Endothelial cell (in vitro differentiated cells): ENCODE data around the gene KDM4B. TPM values are rescaled to one million over a fixed set of nuclear protein-coding genes. Genes with fewer than 3 reads are reported as not detected.

ENCODE experiments used
- DNase-seq: peaks from one replicate; pipeline ENCODE4 v3.0.0; 2021; ENCODE audit warnings: low spot score
- H3K27ac Mint-ChIP-seq: one replicate; pipeline ENCODE4 v1.8.0; 2021; ENCODE audit warnings: mixed read lengths, inconsistent platforms; ENCODE audit not compliant: unreplicated experiment
- H3K27me3 Mint-ChIP-seq: one replicate; pipeline ENCODE4 v1.8.0; 2021; ENCODE audit warnings: mild to moderate bottlenecking, moderate library complexity, mixed read lengths, inconsistent platforms; ENCODE audit not compliant: unreplicated experiment
- H3K36me3 Mint-ChIP-seq: one replicate; pipeline ENCODE4 v1.8.0; 2021; ENCODE audit warnings: mild to moderate bottlenecking, low read depth, mixed read lengths, inconsistent platforms; ENCODE audit not compliant: unreplicated experiment
- H3K4me1 Mint-ChIP-seq: one replicate; pipeline ENCODE4 v1.8.0; 2021; ENCODE audit warnings: mild to moderate bottlenecking, mixed read lengths, inconsistent platforms; ENCODE audit not compliant: unreplicated experiment
- H3K4me3 Mint-ChIP-seq: one replicate; pipeline ENCODE4 v1.8.0; 2021; ENCODE audit warnings: mild to moderate bottlenecking, mixed read lengths, inconsistent platforms; ENCODE audit not compliant: unreplicated experiment
- H3K9me3 Mint-ChIP-seq: one replicate; pipeline ENCODE4 v1.8.0; 2021; ENCODE audit warnings: mixed read lengths, inconsistent platforms; ENCODE audit not compliant: unreplicated experiment
- total RNA-seq: library from RNA; stranded (reverse); fragmentation: NEBNext Ultra II Directional; extraction: Animal tissue kit (Norgen Biotek cat#: 25700); gene quantifications from one replicate; pipeline ENCODE4 v1.2.1, GENCODE V29; 2021; ENCODE audit not compliant: unreplicated experiment
- TF ChIP-seq, protein P1 (sequence below): fragments of 200-600 bp; sonication (generic); IDR thresholded peaks from one replicate; pipeline ENCODE4 v1.5.0; 2021; ENCODE audit warnings: antibody characterized with exemption; ENCODE audit not compliant: unreplicated experiment

KDM4B gene
- total RNA-seq, 1 donor from 2014 or later: 42.4 TPM

DNA sequence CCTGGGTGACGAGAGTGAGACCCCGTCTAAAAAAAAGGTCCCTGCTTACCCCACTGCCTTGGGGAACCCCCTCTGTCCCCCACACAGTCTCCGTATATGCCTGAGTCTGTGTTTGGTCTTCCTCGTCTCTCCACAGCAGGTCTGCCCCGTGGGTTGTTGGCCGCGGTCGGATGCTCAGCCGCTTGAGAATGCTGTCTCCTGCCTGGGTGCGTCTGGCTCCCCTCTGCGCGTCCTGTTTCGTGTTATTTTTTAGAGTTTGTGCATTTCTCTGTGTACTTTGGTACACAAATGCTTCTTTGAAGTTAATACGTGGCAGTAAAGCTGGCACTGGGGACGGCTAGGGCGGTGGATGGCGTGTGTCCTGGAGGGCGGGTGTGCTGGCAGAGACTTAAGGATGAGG, 34.9 kb downstream of the KDM4B start:
- no peak for DNase-seq
- H3K27me3 Mint-ChIP-seq: peaks cover 6% of the 10 kb centered on the region
- H3K36me3 Mint-ChIP-seq: peaks cover 12% of the 10 kb centered on the region
- no peak overlapping the region for H3K27ac Mint-ChIP-seq
- TF ChIP-seq, protein P1, sequence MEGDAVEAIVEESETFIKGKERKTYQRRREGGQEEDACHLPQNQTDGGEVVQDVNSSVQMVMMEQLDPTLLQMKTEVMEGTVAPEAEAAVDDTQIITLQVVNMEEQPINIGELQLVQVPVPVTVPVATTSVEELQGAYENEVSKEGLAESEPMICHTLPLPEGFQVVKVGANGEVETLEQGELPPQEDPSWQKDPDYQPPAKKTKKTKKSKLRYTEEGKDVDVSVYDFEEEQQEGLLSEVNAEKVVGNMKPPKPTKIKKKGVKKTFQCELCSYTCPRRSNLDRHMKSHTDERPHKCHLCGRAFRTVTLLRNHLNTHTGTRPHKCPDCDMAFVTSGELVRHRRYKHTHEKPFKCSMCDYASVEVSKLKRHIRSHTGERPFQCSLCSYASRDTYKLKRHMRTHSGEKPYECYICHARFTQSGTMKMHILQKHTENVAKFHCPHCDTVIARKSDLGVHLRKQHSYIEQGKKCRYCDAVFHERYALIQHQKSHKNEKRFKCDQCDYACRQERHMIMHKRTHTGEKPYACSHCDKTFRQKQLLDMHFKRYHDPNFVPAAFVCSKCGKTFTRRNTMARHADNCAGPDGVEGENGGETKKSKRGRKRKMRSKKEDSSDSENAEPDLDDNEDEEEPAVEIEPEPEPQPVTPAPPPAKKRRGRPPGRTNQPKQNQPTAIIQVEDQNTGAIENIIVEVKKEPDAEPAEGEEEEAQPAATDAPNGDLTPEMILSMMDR: no peak
- H3K4me1 Mint-ChIP-seq: peaks cover 2% of the 10 kb centered on the region
- H3K4me3 Mint-ChIP-seq: no peak overlapping the region
- no peaks in the 10 kb centered on the region for H3K9me3 Mint-ChIP-seq

- peaks cover 6% of the 10 kb centered on the region for H3K27me3 Mint-ChIP-seq
- no peak overlapping the region for H3K4me3 Mint-ChIP-seq
- H3K9me3 Mint-ChIP-seq: no peaks in the 10 kb centered on the region
- no peak for DNase-seq
- H3K4me1 Mint-ChIP-seq: peaks cover 2% of the 10 kb centered on the region
- H3K36me3 Mint-ChIP-seq: peaks cover 12% of the 10 kb centered on the region
- TF ChIP-seq, protein P1: no peak
- no peak overlapping the region for H3K27ac Mint-ChIP-seq
These were observed 36.2 kb downstream of the KDM4B start for GRCh38 chr19:5005096-5005495.

GRCh38 chr19:5006201-5006600, 37.3 kb downstream of the KDM4B start:
- Mint-ChIP-seq H3K27ac (no peak overlapping the region), H3K4me1 (peaks cover 6% of the 10 kb centered on the region), H3K27me3 (peaks cover 6% of the 10 kb centered on the region), H3K36me3 (peaks cover 12% of the 10 kb centered on the region), H3K4me3 (no peak overlapping the region), H3K9me3 (no peaks in the 10 kb centered on the region)
- no peak for DNase-seq
- TF ChIP-seq, protein P1: no peak

- peaks cover 6% of the 10 kb centered on the region for H3K27me3 Mint-ChIP-seq
These were observed 37.9 kb downstream of the KDM4B start for GRCh38 chr19:5006821-5007220.

GRCh38 chr19:5011476-5012238, 42.7 kb downstream of the KDM4B start:
- Mint-ChIP-seq H3K4me1 (peaks cover 11% of the 10 kb centered on the region), H3K27ac (no peak overlapping the region), H3K27me3 (peaks cover 5% of the 10 kb centered on the region), H3K36me3 (peaks cover 12% of the 10 kb centered on the region), H3K4me3 (no peak overlapping the region), H3K9me3 (no peaks in the 10 kb centered on the region)
- TF ChIP-seq, protein P1: no peak
- DNase-seq: no peak

More at GRCh38 chr19:5006821-5007220, 37.9 kb downstream of the KDM4B start:
- DNase-seq: no peak
- no peaks in the 10 kb centered on the region for H3K9me3 Mint-ChIP-seq
- TF ChIP-seq, protein P1: no peak
- no peak overlapping the region for H3K4me3 Mint-ChIP-seq
- H3K27ac Mint-ChIP-seq: no peak overlapping the region
- peaks cover 12% of the 10 kb centered on the region for H3K36me3 Mint-ChIP-seq
- H3K4me1 Mint-ChIP-seq: peaks cover 7% of the 10 kb centered on the region
